KMS-11 (cell line): Measurements from ENCODE around the gene CTSD.

ENCODE experiments used
- H2AFZ ChIP-seq: fragments of 200-600 bp; sonication (generic); 2 replicates; pipeline ENCODE4 v1.6.1; 2016; ENCODE audit warnings: antibody characterized with exemption, mixed run types, low read depth
- H3K27ac ChIP-seq: fragments of 200-600 bp; sonication (generic); 2 replicates; pipeline ENCODE4 v1.6.1; 2016; ENCODE audit warnings: mild to moderate bottlenecking, mixed run types
- H3K27me3 ChIP-seq: fragments of 200-600 bp; sonication (generic); 2 replicates; pipeline ENCODE4 v1.6.1; 2017; ENCODE audit warnings: mild to moderate bottlenecking, low read depth, mixed run types, moderate library complexity; ENCODE audit not compliant: insufficient read depth
- H3K36me3 ChIP-seq: fragments of 200-600 bp; sonication (generic); 2 replicates; pipeline ENCODE4 v1.6.1; 2017; ENCODE audit warnings: mild to moderate bottlenecking, mixed run types; ENCODE audit not compliant: insufficient read depth
- H3K4me1 ChIP-seq: fragments of 200-600 bp; sonication (generic); 2 replicates; pipeline ENCODE4 v1.6.1; 2016; ENCODE audit warnings: mild to moderate bottlenecking, low read depth, mixed run types; ENCODE audit not compliant: poor library complexity, severe bottlenecking
- H3K4me2 ChIP-seq: fragments of 200-600 bp; sonication (generic); 2 replicates; pipeline ENCODE4 v1.7.0; 2016; ENCODE audit warnings: mild to moderate bottlenecking, mixed run types
- H3K4me3 ChIP-seq: fragments of 200-600 bp; sonication (generic); IDR thresholded peaks from 2 replicates; pipeline ENCODE4 v1.6.1; 2017; ENCODE audit warnings: low read depth, low read length, mixed read lengths; ENCODE audit not compliant: insufficient read depth
- H3K79me2 ChIP-seq: fragments of 200-600 bp; sonication (generic); 2 replicates; pipeline ENCODE4 v1.6.1; 2016; ENCODE audit warnings: low read depth, mixed run types; ENCODE audit not compliant: insufficient read depth
- H3K9ac ChIP-seq: fragments of 200-600 bp; sonication (generic); 2 replicates; pipeline ENCODE4 v1.6.1; 2016; ENCODE audit warnings: mild to moderate bottlenecking, mixed run types
- H4K20me1 ChIP-seq: fragments of 200-600 bp; sonication (generic); 2 replicates; pipeline ENCODE4 v1.6.1; 2016; ENCODE audit warnings: mild to moderate bottlenecking, mixed run types; ENCODE audit not compliant: insufficient read depth
- CTCF ChIP-seq: fragments of 200-600 bp; sonication (generic); conservative IDR thresholded peaks from 2 replicates; pipeline ENCODE4 v1.6.1; 2017; ENCODE audit warnings: low read depth, mild to moderate bottlenecking, antibody characterized with exemption, low read length, moderate library complexity, mixed read lengths

CTSD gene

DNA sequence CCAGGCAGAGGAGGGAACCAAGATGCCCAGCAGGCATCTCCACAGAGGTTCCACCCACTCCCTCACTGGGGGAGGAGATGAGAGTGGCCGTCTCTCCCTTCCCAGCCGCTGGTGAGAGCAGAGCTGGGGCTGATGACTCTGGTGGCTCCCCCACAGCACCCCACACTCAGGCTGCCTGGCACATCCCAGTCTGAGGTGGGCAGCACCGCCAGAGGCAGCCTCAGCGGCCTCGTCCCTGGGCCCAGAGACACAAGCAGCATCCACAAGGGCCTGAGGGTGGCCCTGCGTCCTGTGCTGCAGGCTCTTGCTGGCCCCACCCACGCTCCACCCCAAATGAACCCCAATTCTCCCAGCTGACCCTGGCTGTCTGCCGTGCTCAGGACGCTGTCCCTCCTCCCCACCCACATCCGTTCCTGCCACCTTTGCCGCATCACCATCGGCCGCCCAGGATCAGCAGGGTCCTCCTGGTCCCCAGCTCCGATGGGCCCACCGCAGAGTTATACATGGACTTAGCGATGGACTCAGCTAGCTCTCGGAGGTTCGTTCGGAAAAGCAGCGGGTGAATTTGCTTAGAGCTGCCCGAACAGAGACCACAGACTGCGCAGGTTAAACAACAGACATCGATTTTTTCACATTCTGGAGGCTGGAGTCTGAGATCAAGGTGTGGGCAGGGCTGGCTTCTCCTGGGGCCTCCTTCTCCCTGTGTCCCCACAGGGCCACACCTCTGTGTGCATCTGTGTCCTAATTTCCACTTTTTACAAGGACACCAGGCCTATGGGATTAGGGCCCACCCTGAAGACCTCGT is 20.2 kb upstream of the CTSD start:
- Histone ChIP-seq H2AFZ (no peak overlapping the region), H3K27me3 (peaks cover 77% of the 10 kb centered on the region), H3K36me3 (no peaks in the 10 kb centered on the region), H3K4me3 (no peak overlapping the region), H3K4me2 (no peak overlapping the region), H3K4me1 (no peaks in the 10 kb centered on the region), H3K9ac (no peak overlapping the region), H3K27ac (no peak overlapping the region), H3K79me2 (no peaks in the 10 kb centered on the region), H4K20me1 (no peaks in the 10 kb centered on the region)
- no peak for TF ChIP-seq CTCF

- no peak overlapping the region for H3K27ac ChIP-seq
- no peak overlapping the region for H3K4me3 ChIP-seq
- TF ChIP-seq CTCF, result no peak
These were observed 19.4 kb upstream of the CTSD start for GRCh38 chr11:1782831-1783724.

GRCh38 chr11:1782031-1782590 is 18.4 kb upstream of the CTSD start:
- Histone ChIP-seq H3K36me3 (no peaks in the 10 kb centered on the region), H3K27ac (no peak overlapping the region)

More at GRCh38 chr11:1782831-1783724, 19.4 kb upstream of the CTSD start:
- Histone ChIP-seq H3K4me2 (no peak overlapping the region), H4K20me1 (no peaks in the 10 kb centered on the region), H3K79me2 (no peaks in the 10 kb centered on the region), H3K9ac (no peak overlapping the region), H2AFZ (no peak overlapping the region), H3K27me3 (peaks cover 79% of the 10 kb centered on the region), H3K36me3 (no peaks in the 10 kb centered on the region), H3K4me1 (no peaks in the 10 kb centered on the region)

More at GRCh38 chr11:1782031-1782590, 18.4 kb upstream of the CTSD start:
- no peak for TF ChIP-seq CTCF
- no peaks in the 10 kb centered on the region for H3K4me1 ChIP-seq
- H3K4me3 ChIP-seq, result no peak overlapping the region
- H2AFZ ChIP-seq, result no peak overlapping the region
- H3K27me3 ChIP-seq, result peaks cover 76% of the 10 kb centered on the region
- H3K4me2 ChIP-seq, result no peak overlapping the region
- no peaks in the 10 kb centered on the region for H3K79me2 ChIP-seq
- H4K20me1 ChIP-seq, result no peaks in the 10 kb centered on the region
- H3K9ac ChIP-seq, result no peak overlapping the region
